ENCODE measurements around the gene OSBPL5. TPM values are rescaled to one million over a fixed set of nuclear protein-coding genes. Genes with fewer than 3 reads are reported as not detected.

Gene OSBPL5
- total RNA-seq, 4 donors from 2014 or later: 24.7 to 83.3 (median 48.2) TPM

DNA sequence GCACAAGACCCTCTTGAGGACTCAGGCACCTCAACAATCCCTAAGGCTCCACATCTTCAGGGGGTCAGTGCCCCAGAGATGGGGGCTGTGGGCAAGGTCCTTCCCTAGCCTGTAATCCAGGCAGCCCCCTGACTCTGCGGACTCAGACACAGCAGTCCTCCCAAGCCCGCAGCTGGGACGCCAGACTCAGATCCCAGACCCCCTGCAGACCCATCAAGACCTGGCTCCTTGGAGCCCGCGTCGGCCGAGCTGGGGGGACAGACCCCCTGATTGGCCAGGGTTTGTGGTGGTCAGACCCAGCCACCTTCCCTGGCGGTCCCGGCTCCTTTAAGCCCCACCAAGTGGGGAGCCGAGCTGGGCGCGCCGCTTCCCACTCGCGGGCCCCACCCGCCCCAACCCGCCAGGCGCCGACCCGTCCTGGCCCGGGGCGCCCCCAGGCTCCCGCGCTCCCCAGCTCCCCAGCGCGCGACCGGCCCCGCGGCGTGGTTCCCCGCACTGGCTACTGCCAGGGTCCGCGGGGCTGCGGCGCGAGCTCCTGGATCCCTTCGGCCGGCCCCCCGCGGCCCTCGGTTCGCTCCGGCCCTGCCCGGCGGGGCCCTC, 458 bp downstream of the OSBPL5 start:
- DNase-seq: peak in 1 of 2 donors; percentile 28
- no peak for TF ChIP-seq POLR2A (IDR thresholded peaks at IDR 0.05)
- TF ChIP-seq CTCF (IDR thresholded peaks at IDR 0.05): no peak
- Histone ChIP-seq H3K36me3 (no peaks in the 10 kb centered on the region), H3K9me3 (no peaks in the 10 kb centered on the region), H3K27ac (peak overlapping the region; percentile 65 to 80), H3K4me3 (peak overlapping the region; percentile 64 to 68), H3K27me3 (no peaks in the 10 kb centered on the region), H3K4me1 (peaks cover 0 to 25% of the 10 kb centered on the region in 2 donors)
- intact Hi-C loops (cut with DNase I; ENCODE audit: low total_unique reads): no loop called here

GRCh38 chr11:3164138-3164551, 965 bp downstream of the OSBPL5 start:
- Histone ChIP-seq H3K36me3 (no peaks in the 10 kb centered on the region), H3K9me3 (no peaks in the 10 kb centered on the region), H3K4me1 (peaks cover 0 to 28% of the 10 kb centered on the region in 2 donors), H3K4me3 (peak overlapping the region; percentile 64 to 68), H3K27me3 (no peaks in the 10 kb centered on the region), H3K27ac (peak overlapping the region; percentile 65 to 80)
- intact Hi-C loops (cut with DNase I; ENCODE audit: low total_unique reads): no loop called here
- peak in 1 of 2 donors; percentile 32 for DNase-seq
- no peak for TF ChIP-seq POLR2A (IDR thresholded peaks at IDR 0.05)
- TF ChIP-seq CTCF (IDR thresholded peaks at IDR 0.05): no peak

- TF ChIP-seq CTCF (IDR thresholded peaks at IDR 0.05) (no peak), POLR2A (IDR thresholded peaks at IDR 0.05) (no peak)
- no peak for DNase-seq
- H3K9me3 ChIP-seq: no peaks in the 10 kb centered on the region
- H3K4me3 ChIP-seq: peak overlapping the region; percentile 64 to 68
- H3K27ac ChIP-seq: peak overlapping the region; percentile 65 to 80
- H3K27me3 ChIP-seq: no peaks in the 10 kb centered on the region
- intact Hi-C loops (cut with DNase I; ENCODE audit: low total_unique reads): no loop called here
- no peaks in the 10 kb centered on the region for H3K36me3 ChIP-seq
- H3K4me1 ChIP-seq: peaks cover 0 to 28% of the 10 kb centered on the region in 2 donors
These were observed 1.7 kb downstream of the OSBPL5 start for GRCh38 chr11:3163241-3163981.

- no peaks in the 10 kb centered on the region for H3K27me3 ChIP-seq
- H3K27ac ChIP-seq: peak overlapping the region; percentile 3 to 79
- DNase-seq: peak in 1 of 2 donors; percentile 11
- TF ChIP-seq CTCF (IDR thresholded peaks at IDR 0.05) (no peak), POLR2A (IDR thresholded peaks at IDR 0.05) (no peak)
- intact Hi-C loops (cut with DNase I; ENCODE audit: low total_unique reads): no loop called here
- H3K4me1 ChIP-seq: peaks cover 0 to 28% of the 10 kb centered on the region in 2 donors
- no peaks in the 10 kb centered on the region for H3K36me3 ChIP-seq
- H3K4me3 ChIP-seq: no peak overlapping the region
- no peaks in the 10 kb centered on the region for H3K9me3 ChIP-seq
These were observed 2.5 kb downstream of the OSBPL5 start for GRCh38 chr11:3162410-3163240.

Data from uterus (tissue), 4 donors.